Keratinocyte (primary cell): Measurements from ENCODE around the gene AGTPBP1.

Experiments
- EZH2 ChIP-seq: IDR thresholded peaks from one replicate; pipeline ENCODE4 v1.6.1; 2012; ENCODE audit warnings: inconsistent platforms, mild to moderate bottlenecking, low read length, moderate library complexity
- TF ChIP-seq, protein P1 (sequence below), 3 experiments: IDR thresholded peaks in 1 of 3; conservative IDR thresholded peaks in 1 of 3; optimal IDR thresholded peaks in 1 of 3; 2 replicates in 2 of 3; 3 replicates in 1 of 3; pipeline versions ENCODE3 to v1.5.1; 2011; ENCODE audit warnings: low read length in 3 of 3, mild to moderate bottlenecking in 3 of 3, moderate library complexity in 2 of 3, control low read depth in 1 of 3, inconsistent platforms in 1 of 3; ENCODE audit not compliant: insufficient read depth in 2 of 3; ENCODE audit errors: extremely low read depth in 1 of 3

DNA sequence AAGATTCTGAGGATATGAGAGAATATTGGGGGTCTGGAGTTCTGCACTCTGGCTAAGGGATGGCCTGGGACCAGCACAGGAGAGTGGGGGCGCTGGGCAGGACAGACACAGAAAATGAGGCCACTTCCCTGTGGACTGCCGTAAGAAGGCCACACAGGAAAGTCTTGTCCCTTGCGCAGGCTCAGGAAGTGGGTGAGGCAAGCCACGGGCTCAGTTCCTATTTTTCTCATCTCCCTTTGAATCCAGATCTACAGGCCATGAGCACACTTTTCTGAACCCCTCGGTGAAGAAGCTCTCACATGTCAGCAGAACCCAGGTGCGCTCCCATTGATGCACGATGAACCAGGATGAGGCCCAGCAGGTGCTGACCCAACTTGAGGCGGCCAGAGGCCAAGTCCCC is 207.4 kb downstream of the AGTPBP1 start:
- TF ChIP-seq, protein P1, sequence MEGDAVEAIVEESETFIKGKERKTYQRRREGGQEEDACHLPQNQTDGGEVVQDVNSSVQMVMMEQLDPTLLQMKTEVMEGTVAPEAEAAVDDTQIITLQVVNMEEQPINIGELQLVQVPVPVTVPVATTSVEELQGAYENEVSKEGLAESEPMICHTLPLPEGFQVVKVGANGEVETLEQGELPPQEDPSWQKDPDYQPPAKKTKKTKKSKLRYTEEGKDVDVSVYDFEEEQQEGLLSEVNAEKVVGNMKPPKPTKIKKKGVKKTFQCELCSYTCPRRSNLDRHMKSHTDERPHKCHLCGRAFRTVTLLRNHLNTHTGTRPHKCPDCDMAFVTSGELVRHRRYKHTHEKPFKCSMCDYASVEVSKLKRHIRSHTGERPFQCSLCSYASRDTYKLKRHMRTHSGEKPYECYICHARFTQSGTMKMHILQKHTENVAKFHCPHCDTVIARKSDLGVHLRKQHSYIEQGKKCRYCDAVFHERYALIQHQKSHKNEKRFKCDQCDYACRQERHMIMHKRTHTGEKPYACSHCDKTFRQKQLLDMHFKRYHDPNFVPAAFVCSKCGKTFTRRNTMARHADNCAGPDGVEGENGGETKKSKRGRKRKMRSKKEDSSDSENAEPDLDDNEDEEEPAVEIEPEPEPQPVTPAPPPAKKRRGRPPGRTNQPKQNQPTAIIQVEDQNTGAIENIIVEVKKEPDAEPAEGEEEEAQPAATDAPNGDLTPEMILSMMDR (optimal IDR thresholded peaks at IDR 0.05 in 1 of 3, IDR thresholded peaks at IDR 0.05 in 1 of 3, conservative IDR thresholded peaks at IDR 0.05 in 1 of 3; ENCODE audit: extremely low read depth in 1 of 3, insufficient read depth in 2 of 3, low read length in 3 of 3), result no peak
- no peak for TF ChIP-seq EZH2
